ENCODE data around the gene TMEM106A.
"Not testable (repeated sequence)": the region's sequence is repeated elsewhere in the genome, so short reads cannot be mapped to it uniquely, and the experiment has no call there.

TMEM106A gene

GRCh38 chr17:43216762-43217613 is 5.3 kb downstream of the TMEM106A start:
- DNase-seq = no peak

GRCh38 chr17:43217614-43218087 is 6.0 kb downstream of the TMEM106A start:
- DNase-seq = no peak

- DNase-seq = no peak
Observed at GRCh38 chr17:43219001-43219400, 7.3 kb downstream of the TMEM106A start.

- DNase-seq = no peak
Observed at GRCh38 chr17:43219746-43220380, 8.2 kb downstream of the TMEM106A start.

GRCh38 chr17:43220511-43221125 is 8.9 kb downstream of the TMEM106A start:
- DNase-seq = no peak

- DNase-seq = no peak
Observed at GRCh38 chr17:43224146-43224705, 12.6 kb downstream of the TMEM106A start.

GRCh38 chr17:43226393-43226792 is 14.7 kb downstream of the TMEM106A start:
- DNase-seq = no peak

GRCh38 chr17:43228020-43228782 is 16.5 kb downstream of the TMEM106A start, which contains the start of gene CCDC200:
CCDC200 (minus strand) TSS chr17:43228623; CDS start chr17:43228554, 69 bp downstream.
- not testable (repeated sequence) for DNase-seq

- DNase-seq = peak; percentile 21
Observed at GRCh38 chr17:43231205-43232020, 19.7 kb downstream of the TMEM106A start.

GRCh38 chr17:43232021-43232699 is 20.5 kb downstream of the TMEM106A start:
- peak; percentile 69 for DNase-seq

GRCh38 chr17:43233263-43233662 is 21.6 kb downstream of the TMEM106A start:
- DNase-seq = not testable (repeated sequence)

- not testable (repeated sequence) for DNase-seq
Observed at GRCh38 chr17:43233877-43234276, 22.2 kb downstream of the TMEM106A start, which contains the start of gene RNU2-1. RNU2-1 (minus strand) TSS chr17:43233977.

- DNase-seq = not testable (repeated sequence)
Observed at GRCh38 chr17:43239597-43239996, 27.9 kb downstream of the TMEM106A start.

GRCh38 chr17:43240596-43241352 is 29.1 kb downstream of the TMEM106A start:
- not testable (repeated sequence) for DNase-seq

GRCh38 chr17:43246456-43246855 is 34.8 kb downstream of the TMEM106A start:
- peak; percentile 67 for DNase-seq

Data from activated CD4-positive, CD25-positive, alpha-beta regulatory T cell treated with anti-CD3 and anti-CD28 coated beads, Interleukin-2, amount 50 U/mL, for 72 hours (primary cell).